Measurements from ENCODE around the gene SNAP29.
"Not testable (repeated sequence)": the region's sequence is repeated elsewhere in the genome, so short reads cannot be mapped to it uniquely, and the experiment has no call there.

SNAP29 gene

GRCh38 chr22:20919718-20920117 is 60.9 kb downstream of the SNAP29 start:
- H3K27ac ChIP-seq, result no peak overlapping the region
- TF ChIP-seq CTCF (IDR thresholded peaks at IDR 0.05), result no peak
- TF ChIP-seq ZFX (IDR thresholded peaks at IDR 0.05; ENCODE audit: borderline replicate concordance), result no peak

- peak overlapping the region; percentile 32; the same call in 1 of the 2 replicates for H3K27ac ChIP-seq
- TF ChIP-seq ZFX (IDR thresholded peaks at IDR 0.05; ENCODE audit: borderline replicate concordance), result no peak
- no peak for TF ChIP-seq CTCF (IDR thresholded peaks at IDR 0.05)
Observed at GRCh38 chr22:20920881-20921203, 62.0 kb downstream of the SNAP29 start.

- TF ChIP-seq CTCF (IDR thresholded peaks at IDR 0.05) (no peak), ZFX (IDR thresholded peaks at IDR 0.05; ENCODE audit: borderline replicate concordance) (no peak)
- no peak overlapping the region for H3K27ac ChIP-seq
Observed at GRCh38 chr22:20922141-20922751, 63.4 kb downstream of the SNAP29 start.

GRCh38 chr22:20926243-20926642 is 67.4 kb downstream of the SNAP29 start:
- TF ChIP-seq ZFX (IDR thresholded peaks at IDR 0.05; ENCODE audit: borderline replicate concordance) (no peak), CTCF (IDR thresholded peaks at IDR 0.05) (no peak)
- H3K27ac ChIP-seq, result no peak overlapping the region

- H3K27ac ChIP-seq, result no peak overlapping the region
- no peak for TF ChIP-seq ZFX (IDR thresholded peaks at IDR 0.05; ENCODE audit: borderline replicate concordance)
- no peak for TF ChIP-seq CTCF (IDR thresholded peaks at IDR 0.05)
Observed at GRCh38 chr22:20927940-20928572, 69.2 kb downstream of the SNAP29 start.

GRCh38 chr22:20928573-20928967 is 69.8 kb downstream of the SNAP29 start:
- TF ChIP-seq ZFX (IDR thresholded peaks at IDR 0.05; ENCODE audit: borderline replicate concordance), result no peak
- no peak for TF ChIP-seq CTCF (IDR thresholded peaks at IDR 0.05)
- H3K27ac ChIP-seq, result no peak overlapping the region

GRCh38 chr22:20930004-20930403 is 71.2 kb downstream of the SNAP29 start:
- TF ChIP-seq ZFX (IDR thresholded peaks at IDR 0.05; ENCODE audit: borderline replicate concordance) (no peak), CTCF (IDR thresholded peaks at IDR 0.05) (no peak)
- no peak overlapping the region for H3K27ac ChIP-seq

GRCh38 chr22:20930435-20930834 is 71.6 kb downstream of the SNAP29 start:
- H3K27ac ChIP-seq, result not testable (repeated sequence)
